ENCODE results near the gene ESRRB.

- no peak for TF ChIP-seq GLIS2 (tag by site-specific recombination; IDR thresholded peaks at IDR 0.05)
- TF ChIP-seq ZNF677 (tag by site-specific recombination; IDR thresholded peaks at IDR 0.05): no peak
- no peak for TF ChIP-seq ZNF624 (tag by site-specific recombination; IDR thresholded peaks at IDR 0.05)
- TF ChIP-seq CTCF (tag by site-specific recombination; IDR thresholded peaks at IDR 0.05): no peak
- no peak for TF ChIP-seq ZNF639 (tag by site-specific recombination; IDR thresholded peaks at IDR 0.05)
- no peak for TF ChIP-seq ZNF157 (tag by site-specific recombination; IDR thresholded peaks at IDR 0.05)
- TF ChIP-seq ZNF660 (tag by site-specific recombination; IDR thresholded peaks at IDR 0.05): no peak
- no peak for TF ChIP-seq REST (tag by site-specific recombination; IDR thresholded peaks at IDR 0.05)
These were observed 5.1 kb downstream of the ESRRB start for GRCh38 chr14:76380991-76381390.
